Measurements from ENCODE around the gene TRUB1. TPM values are rescaled to one million over a fixed set of nuclear protein-coding genes. Genes with fewer than 3 reads are reported as not detected.

TRUB1 gene
- total and polyA plus RNA-seq, 5 donors: 11.8 to 18.8 (median 15.4) TPM

DNA sequence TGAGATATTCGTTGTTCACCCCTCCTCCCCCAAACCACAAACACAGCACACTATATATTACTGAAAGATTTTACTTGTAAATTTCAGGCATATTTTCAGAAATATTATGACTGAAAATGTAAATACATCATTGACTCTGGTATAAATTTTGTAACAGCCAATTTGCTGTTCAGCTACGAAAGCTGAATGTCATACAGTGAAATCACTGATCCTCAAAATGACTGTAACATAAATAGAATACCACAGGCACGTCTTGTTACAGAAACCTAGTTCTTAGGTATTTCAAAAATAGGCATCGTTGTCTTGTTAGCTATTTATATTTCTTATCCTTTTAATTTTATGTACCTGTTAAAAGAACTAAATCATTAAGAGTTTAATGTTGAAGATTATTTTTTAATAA lies 15.1 kb downstream of the TRUB1 start:
- 76% methylated on average over 4 of the region's 4 CpGs for WGBS
- DNase-seq: no peak
- Histone ChIP-seq H3K4me1 (ENCODE audit: control insufficient read depth, insufficient read depth, low read length) (peaks cover 3% of the 10 kb centered on the region), H3K27ac (ENCODE audit: low read length) (no peak overlapping the region), H3K27me3 (ENCODE audit: control insufficient read depth, insufficient read depth) (no peaks in the 10 kb centered on the region), H3K9me3 (ENCODE audit: control insufficient read depth, low read length) (no peaks in the 10 kb centered on the region), H3K4me3 (ENCODE audit: low read length) (no peak overlapping the region)
- no peak for ATAC-seq
- intact Hi-C loops (cut with DNase I): no loop called here

DNA sequence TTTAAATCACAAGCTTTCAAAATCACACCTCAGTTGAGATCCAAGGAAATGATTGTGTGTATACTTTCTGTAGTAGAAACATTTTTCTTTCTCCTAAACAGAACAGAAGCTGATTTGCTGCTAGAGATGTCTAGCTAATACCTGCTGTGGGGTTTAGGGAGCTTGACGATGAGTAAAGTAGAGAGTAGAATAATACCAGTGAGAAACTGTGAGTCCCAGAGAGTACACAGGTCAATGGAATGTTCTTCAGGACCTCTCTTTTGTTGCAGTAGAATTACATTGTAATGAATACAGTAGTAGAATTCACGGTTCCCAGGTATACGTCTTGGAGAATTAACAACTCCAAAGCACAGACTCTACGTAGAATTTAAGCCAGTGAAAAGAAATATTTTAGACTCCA lies 18.0 kb downstream of the TRUB1 start:
- 90% methylated on average over 4 of the region's 4 CpGs for WGBS
- peaks cover 1% of the 10 kb centered on the region for H3K4me1 ChIP-seq (ENCODE audit: control insufficient read depth, insufficient read depth, low read length)
- H3K27ac ChIP-seq (ENCODE audit: low read length): no peak overlapping the region
- DNase-seq: no peak
- H3K4me3 ChIP-seq (ENCODE audit: low read length): no peak overlapping the region
- intact Hi-C loops (cut with DNase I): no loop called here
- no peaks in the 10 kb centered on the region for H3K9me3 ChIP-seq (ENCODE audit: control insufficient read depth, low read length)
- no peaks in the 10 kb centered on the region for H3K27me3 ChIP-seq (ENCODE audit: control insufficient read depth, insufficient read depth)
- no peak for ATAC-seq

DNA sequence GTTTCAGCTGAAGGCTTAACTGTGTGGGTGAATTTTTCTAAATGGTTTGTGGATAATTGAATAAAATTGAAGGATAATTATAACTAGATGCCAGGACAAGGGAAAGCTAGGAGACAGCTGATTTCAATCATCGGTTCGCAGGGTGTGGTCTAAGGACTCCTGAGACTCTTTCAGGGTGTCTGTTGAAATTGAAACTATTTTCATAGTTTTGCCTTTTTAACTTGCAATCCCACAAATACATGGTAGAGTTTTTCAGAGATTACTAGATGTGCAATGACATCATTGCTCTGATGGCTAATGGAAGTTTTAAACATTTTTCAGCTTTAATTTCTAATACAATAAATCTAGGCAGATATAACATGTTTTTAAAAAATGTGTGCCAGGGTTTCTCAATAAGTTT lies 18.5 kb downstream of the TRUB1 start:
- intact Hi-C loops (cut with DNase I): no loop called here
- peaks cover 1% of the 10 kb centered on the region for H3K4me1 ChIP-seq (ENCODE audit: control insufficient read depth, insufficient read depth, low read length)
- no peak for ATAC-seq

DNA sequence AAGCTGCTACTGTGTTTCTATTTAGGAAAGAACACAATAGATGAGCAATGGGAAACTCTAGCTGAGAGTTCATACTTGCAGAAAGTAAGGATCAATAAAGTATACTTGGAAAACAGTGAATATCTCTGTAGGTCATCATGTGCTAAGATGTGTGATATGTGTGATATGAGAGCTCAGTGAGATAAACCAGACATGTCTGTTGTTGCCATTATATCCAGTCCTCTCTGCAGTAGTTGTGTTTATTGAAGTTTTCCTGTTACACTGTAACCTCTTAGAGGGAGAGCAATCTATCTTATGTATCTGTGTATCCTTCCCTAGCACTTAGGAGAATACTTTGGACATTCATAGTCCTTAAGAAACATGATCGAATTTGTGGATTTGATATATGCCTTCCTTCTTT lies 19.1 kb downstream of the TRUB1 start:
- Histone ChIP-seq H3K27me3 (ENCODE audit: control insufficient read depth, insufficient read depth) (no peaks in the 10 kb centered on the region), H3K4me1 (ENCODE audit: control insufficient read depth, insufficient read depth, low read length) (peaks cover 1% of the 10 kb centered on the region), H3K4me3 (ENCODE audit: low read length) (no peak overlapping the region), H3K9me3 (ENCODE audit: control insufficient read depth, low read length) (no peaks in the 10 kb centered on the region), H3K27ac (ENCODE audit: low read length) (no peak overlapping the region)
- WGBS: 96% methylated on average over 1 of the region's 1 CpG
- intact Hi-C loops (cut with DNase I): no loop called here
- no peak for DNase-seq
- no peak for ATAC-seq

More for the DNA sequence above, 18.5 kb downstream of the TRUB1 start:
- WGBS: 71% methylated on average over 2 of the region's 2 CpGs
- no peaks in the 10 kb centered on the region for H3K27me3 ChIP-seq (ENCODE audit: control insufficient read depth, insufficient read depth)
- DNase-seq: no peak
- H3K27ac ChIP-seq (ENCODE audit: low read length): no peak overlapping the region
- H3K9me3 ChIP-seq (ENCODE audit: control insufficient read depth, low read length): no peaks in the 10 kb centered on the region
- no peak overlapping the region for H3K4me3 ChIP-seq (ENCODE audit: low read length)

DNA sequence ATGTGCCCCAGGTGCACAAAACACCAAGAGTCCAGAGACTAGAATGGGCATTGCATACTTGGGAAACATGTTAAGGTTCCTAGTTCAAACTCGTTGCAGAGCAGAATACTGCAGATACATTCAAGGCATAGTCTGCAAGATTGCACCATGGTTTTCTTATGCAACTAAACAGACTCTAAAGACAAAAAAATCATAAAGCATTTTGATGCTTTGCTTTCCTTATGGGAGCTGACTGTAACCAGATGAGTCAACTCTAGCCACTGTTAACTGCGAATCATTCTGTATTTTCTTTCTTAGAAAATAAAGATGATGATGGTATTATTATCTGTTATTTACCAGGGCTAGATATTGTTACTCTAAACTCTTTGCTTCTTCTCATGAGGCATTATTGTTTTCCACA lies 19.7 kb downstream of the TRUB1 start:
- Histone ChIP-seq H3K27ac (ENCODE audit: low read length) (no peak overlapping the region), H3K27me3 (ENCODE audit: control insufficient read depth, insufficient read depth) (no peaks in the 10 kb centered on the region), H3K4me3 (ENCODE audit: low read length) (no peak overlapping the region), H3K9me3 (ENCODE audit: control insufficient read depth, low read length) (no peaks in the 10 kb centered on the region), H3K4me1 (ENCODE audit: control insufficient read depth, insufficient read depth, low read length) (peaks cover 1% of the 10 kb centered on the region)
- intact Hi-C loops (cut with DNase I): no loop called here
- DNase-seq (no peak), ATAC-seq (no peak)
- WGBS: 90% methylated on average over 2 of the region's 2 CpGs

DNA sequence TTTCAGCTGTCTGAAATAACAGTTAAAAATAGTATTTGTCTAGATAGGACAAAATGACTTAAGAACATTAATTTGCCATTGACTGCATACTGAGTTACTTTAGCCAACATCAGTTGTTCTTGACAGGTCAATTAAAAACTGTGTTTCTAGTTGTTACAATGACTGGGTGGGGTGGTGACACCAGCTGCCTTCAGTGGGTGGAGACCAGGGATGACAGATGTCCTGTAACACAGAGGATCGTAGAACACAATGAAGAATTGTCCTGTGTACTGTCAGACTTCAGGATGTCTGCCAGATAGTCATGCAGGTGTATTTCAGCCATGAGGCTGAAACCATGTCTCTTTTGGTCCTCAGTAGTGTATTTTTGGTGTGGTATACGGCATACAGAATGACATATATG lies 24.4 kb downstream of the TRUB1 start:
- H3K4me1 ChIP-seq (ENCODE audit: control insufficient read depth, insufficient read depth, low read length): peaks cover 1% of the 10 kb centered on the region
- WGBS: 76% methylated on average over 2 of the region's 2 CpGs
- intact Hi-C loops (cut with DNase I): no loop called here
- no peak overlapping the region for H3K27ac ChIP-seq (ENCODE audit: low read length)
- no peaks in the 10 kb centered on the region for H3K27me3 ChIP-seq (ENCODE audit: control insufficient read depth, insufficient read depth)
- ATAC-seq (no peak), DNase-seq (no peak)
- no peak overlapping the region for H3K4me3 ChIP-seq (ENCODE audit: low read length)
- H3K9me3 ChIP-seq (ENCODE audit: control insufficient read depth, low read length): no peaks in the 10 kb centered on the region

DNA sequence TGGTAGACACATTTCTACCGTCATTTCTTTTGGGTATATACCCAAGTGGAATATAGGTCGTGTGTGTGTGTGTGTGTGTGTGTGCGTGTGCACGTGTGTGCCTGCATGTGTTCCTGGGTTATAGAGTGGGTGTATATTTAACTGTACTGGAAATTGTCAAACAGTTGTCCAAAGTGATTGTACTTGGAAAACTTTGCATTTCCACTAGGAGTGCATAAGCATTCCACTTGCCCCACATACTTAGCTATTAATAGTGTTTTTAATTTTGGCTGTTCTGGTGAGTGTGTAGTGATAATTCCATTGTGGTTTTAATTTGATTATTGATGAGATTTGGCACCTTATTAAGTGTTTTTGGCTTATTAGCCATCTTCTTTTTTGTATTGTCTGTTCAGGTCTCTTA lies 25.9 kb downstream of the TRUB1 start:
- DNase-seq (peak in 1 of 3 donors; percentile 29), ATAC-seq (peak in 1 of 2 donors; percentile 64)
- H3K4me3 ChIP-seq (ENCODE audit: low read length): no peak overlapping the region
- no peaks in the 10 kb centered on the region for H3K27me3 ChIP-seq (ENCODE audit: control insufficient read depth, insufficient read depth)
- no peaks in the 10 kb centered on the region for H3K9me3 ChIP-seq (ENCODE audit: control insufficient read depth, low read length)
- H3K4me1 ChIP-seq (ENCODE audit: control insufficient read depth, insufficient read depth, low read length): no peaks in the 10 kb centered on the region
- WGBS: 77% methylated on average over 4 of the region's 4 CpGs
- intact Hi-C loops (cut with DNase I): no loop called here
- H3K27ac ChIP-seq (ENCODE audit: low read length): no peak overlapping the region

DNA sequence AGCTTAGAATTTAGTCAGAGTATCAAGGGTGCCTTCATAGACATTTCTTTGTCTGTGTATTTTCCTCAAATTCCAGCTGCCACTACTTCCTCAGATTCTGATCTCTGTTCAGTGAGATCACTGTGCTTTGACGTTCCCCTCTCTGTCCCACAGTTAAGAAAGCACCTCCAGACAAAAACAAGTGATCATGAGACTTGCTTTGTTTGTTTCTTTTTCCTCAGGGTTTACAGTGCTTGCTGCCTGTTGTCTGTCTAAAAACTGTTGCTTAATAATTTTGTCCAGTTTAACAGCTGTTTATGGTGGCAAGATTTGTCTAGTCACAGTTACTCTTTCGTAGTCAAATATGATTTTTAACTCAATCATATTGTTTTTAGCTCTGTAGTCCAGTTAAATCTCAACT lies 29.1 kb downstream of the TRUB1 start:
- intact Hi-C loops (cut with DNase I): no loop called here
- Histone ChIP-seq H3K27ac (ENCODE audit: low read length) (no peak overlapping the region), H3K9me3 (ENCODE audit: control insufficient read depth, low read length) (no peaks in the 10 kb centered on the region), H3K4me1 (ENCODE audit: control insufficient read depth, insufficient read depth, low read length) (no peaks in the 10 kb centered on the region), H3K27me3 (ENCODE audit: control insufficient read depth, insufficient read depth) (no peaks in the 10 kb centered on the region), H3K4me3 (ENCODE audit: low read length) (no peak overlapping the region)
- ATAC-seq (no peak), DNase-seq (no peak)
- WGBS: 53% methylated on average over 2 of the region's 2 CpGs

DNA sequence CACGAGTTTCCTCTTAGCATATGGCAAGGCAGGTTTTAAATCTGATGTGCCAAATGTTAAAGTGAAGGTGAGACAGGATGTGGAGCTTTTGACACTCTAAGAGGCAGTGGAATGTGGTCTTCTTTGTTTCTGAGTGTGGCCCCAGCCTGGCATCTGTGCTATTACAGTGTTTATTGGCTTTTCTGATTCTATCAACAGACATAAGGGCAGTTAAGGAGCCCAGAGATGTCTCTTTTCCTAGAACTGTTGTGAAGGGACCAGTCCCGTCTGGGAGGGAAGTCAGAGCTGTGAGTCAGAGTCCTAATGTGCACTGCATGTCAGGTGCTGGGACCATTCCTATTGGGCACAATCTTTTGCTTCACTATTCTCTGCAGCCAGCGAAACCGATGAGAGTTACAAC lies 32.5 kb downstream of the TRUB1 start:
- ATAC-seq (peak in 1 of 2 donors; percentile 37), DNase-seq (no peak)
- H3K27me3 ChIP-seq (ENCODE audit: control insufficient read depth, insufficient read depth): no peaks in the 10 kb centered on the region
- intact Hi-C loops (cut with DNase I): no loop called here
- no peak overlapping the region for H3K4me3 ChIP-seq (ENCODE audit: low read length)
- no peaks in the 10 kb centered on the region for H3K4me1 ChIP-seq (ENCODE audit: control insufficient read depth, insufficient read depth, low read length)
- 77% methylated on average over 4 of the region's 4 CpGs for WGBS
- no peaks in the 10 kb centered on the region for H3K9me3 ChIP-seq (ENCODE audit: control insufficient read depth, low read length)
- H3K27ac ChIP-seq (ENCODE audit: low read length): no peak overlapping the region

DNA sequence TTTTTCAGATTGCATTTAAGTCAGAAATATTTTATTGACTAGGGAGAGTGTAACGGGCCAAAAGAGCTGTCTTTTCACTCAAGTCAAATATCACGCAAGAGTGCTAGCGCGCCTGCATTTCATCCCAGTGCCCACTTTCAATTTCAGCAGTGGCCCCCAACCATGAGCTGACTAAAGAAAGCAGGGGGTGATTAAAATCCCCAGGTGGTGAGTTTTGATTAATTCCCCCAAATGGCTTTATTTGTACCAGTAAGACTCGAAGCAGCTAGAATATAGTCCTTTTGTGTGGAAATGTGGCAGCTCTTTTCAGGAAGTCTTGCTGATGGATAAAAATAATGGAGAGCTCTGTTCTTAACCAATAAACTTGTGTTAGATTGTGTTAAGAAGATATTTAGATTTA lies 35.3 kb downstream of the TRUB1 start:
- ATAC-seq (no peak), DNase-seq (no peak)
- intact Hi-C loops (cut with DNase I): no loop called here
- Histone ChIP-seq H3K27me3 (ENCODE audit: control insufficient read depth, insufficient read depth) (no peaks in the 10 kb centered on the region), H3K4me3 (ENCODE audit: low read length) (no peak overlapping the region), H3K9me3 (ENCODE audit: control insufficient read depth, low read length) (no peaks in the 10 kb centered on the region), H3K4me1 (ENCODE audit: control insufficient read depth, insufficient read depth, low read length) (no peaks in the 10 kb centered on the region), H3K27ac (ENCODE audit: low read length) (no peak overlapping the region)
- WGBS: 88% methylated on average over 5 of the region's 5 CpGs

DNA sequence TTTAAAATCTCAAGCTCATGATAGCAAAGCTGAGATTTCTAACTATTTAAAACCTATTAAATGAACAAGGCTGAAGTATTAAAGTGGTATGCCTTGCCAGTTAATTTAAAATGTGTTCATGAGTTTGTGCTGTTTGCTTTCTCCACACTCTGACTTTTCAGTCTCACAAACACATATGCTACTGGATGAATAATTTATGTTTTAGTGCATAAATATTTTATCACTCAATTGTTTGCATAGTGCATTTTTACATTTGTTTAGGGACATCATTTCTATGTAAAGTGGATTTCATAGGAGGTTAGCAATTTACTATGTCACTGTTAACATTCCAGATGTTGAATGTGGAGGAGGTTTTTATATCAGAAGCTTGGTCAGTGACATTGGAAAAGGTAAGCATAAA lies 36.0 kb downstream of the TRUB1 start:
- Histone ChIP-seq H3K9me3 (ENCODE audit: control insufficient read depth, low read length) (no peaks in the 10 kb centered on the region), H3K4me1 (ENCODE audit: control insufficient read depth, insufficient read depth, low read length) (no peaks in the 10 kb centered on the region), H3K27me3 (ENCODE audit: control insufficient read depth, insufficient read depth) (no peaks in the 10 kb centered on the region), H3K27ac (ENCODE audit: low read length) (no peak overlapping the region), H3K4me3 (ENCODE audit: low read length) (no peak overlapping the region)
- intact Hi-C loops (cut with DNase I): no loop called here
- ATAC-seq: no peak
- no peak for DNase-seq

DNA sequence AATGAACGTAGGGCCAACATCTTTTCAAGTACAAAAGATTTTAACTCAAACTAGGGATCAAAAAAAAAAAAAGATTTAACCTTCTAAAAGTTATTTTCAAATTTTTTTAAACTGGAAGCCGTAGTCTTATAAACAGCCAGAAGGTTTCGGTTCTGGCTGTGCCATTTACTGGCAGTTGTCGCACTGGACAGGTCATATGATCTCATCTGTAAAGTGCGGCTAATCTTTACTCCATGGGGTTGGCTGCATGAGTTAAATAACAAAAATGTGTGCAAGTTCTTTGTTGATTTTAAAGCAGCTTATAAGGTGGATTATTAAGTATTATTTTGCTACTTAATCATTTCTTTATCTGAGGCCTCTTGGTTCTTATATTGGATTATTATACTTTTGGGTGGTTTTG lies 36.6 kb downstream of the TRUB1 start:
- no peaks in the 10 kb centered on the region for H3K27me3 ChIP-seq (ENCODE audit: control insufficient read depth, insufficient read depth)
- H3K9me3 ChIP-seq (ENCODE audit: control insufficient read depth, low read length): no peaks in the 10 kb centered on the region
- no peak overlapping the region for H3K27ac ChIP-seq (ENCODE audit: low read length)
- DNase-seq: no peak
- peak overlapping the region; percentile 10 for H3K4me3 ChIP-seq (ENCODE audit: low read length)
- intact Hi-C loops (cut with DNase I): no loop called here
- 71% methylated on average over 5 of the region's 5 CpGs for WGBS
- ATAC-seq: peak; percentile 55 to 64
- H3K4me1 ChIP-seq (ENCODE audit: control insufficient read depth, insufficient read depth, low read length): no peaks in the 10 kb centered on the region
